ENCODE measurements around the gene CEMIP2.

DNA sequence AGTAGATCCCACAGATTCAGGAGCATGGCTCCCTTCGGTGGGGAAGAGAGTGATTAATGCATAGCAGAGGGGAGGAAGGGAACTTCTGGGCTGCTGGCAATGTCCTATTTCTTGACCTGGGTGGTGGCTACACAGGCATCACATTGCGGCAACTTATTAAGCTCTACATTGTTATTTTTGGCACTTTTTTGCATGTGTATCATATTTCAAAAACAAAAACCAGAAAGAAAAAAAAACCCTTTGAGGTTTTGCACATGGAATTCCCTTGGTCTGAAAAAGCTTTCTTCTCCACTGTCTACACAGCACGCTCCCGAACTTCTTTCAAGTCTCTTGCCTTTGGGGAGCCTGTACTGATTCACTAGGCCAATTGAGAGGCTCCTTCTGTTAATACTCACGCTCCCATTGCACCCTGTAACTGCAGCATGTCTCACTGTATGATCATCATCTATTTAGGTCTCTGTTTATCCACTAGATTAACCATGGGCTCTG, 25.1 kb downstream of the CEMIP2 start:
- no peak for TF ChIP-seq CTCF (conservative IDR thresholded peaks at IDR 0.05 in 1 of 2, IDR thresholded peaks at IDR 0.05 in 1 of 2; ENCODE audit: low read depth in 1 of 2, low read length in 2 of 2)
- no peak for TF ChIP-seq EZH2 (IDR thresholded peaks at IDR 0.05; ENCODE audit: low read length, missing control alignments)

All from fibroblast of lung (primary cell).